GM19467 (cell line): Measurements from ENCODE around the gene ANKRD11.
"Not testable (repeated sequence)": the region's sequence is repeated elsewhere in the genome, so short reads cannot be mapped to it uniquely, and the experiment has no call there.

ENCODE experiments used
- ATAC-seq: cut with Tn5 transposase; IDR thresholded peaks from one replicate; pipeline ENCODE4 v1.9.1; 2021; ENCODE audit warnings: mild to moderate bottlenecking, moderate library complexity; ENCODE audit not compliant: unreplicated experiment

Gene ANKRD11

DNA sequence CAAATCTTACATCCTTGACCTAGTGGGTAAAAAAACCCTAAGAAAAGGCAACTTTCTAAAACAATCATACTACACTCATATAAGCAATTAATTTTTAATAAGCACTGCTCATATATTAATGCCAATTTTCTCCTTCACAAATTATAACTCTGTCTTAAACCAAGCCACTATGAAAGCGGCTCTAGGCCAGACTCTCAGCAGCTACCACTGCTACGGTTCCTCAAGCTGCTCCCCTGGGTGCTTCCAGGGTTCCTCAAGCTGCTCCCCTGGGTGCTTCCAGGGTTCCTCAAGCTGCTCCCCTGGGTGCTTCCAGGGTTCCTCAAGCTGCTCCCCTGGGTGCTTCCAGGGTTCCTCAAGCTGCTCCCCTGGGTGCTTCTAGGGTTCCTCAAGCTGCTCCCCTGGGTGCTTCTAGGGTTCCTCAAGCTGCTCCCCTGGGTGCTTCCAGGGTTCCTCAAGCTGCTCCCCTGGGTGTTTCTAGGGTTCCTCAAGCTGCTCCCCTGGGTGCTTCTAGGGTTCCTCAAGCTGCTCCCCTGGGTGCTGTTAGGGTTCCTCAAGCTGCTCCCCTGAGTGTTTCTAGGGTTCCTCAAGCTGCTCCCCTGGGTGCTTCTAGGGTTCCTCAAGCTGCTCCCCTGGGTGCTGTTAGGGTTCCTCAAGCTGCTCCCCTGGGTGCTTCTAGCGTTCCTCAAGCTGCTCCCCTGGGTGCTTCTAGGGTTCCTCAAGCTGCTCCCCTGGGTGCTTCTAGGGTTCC lies 35.8 kb downstream of the ANKRD11 start:
- ATAC-seq: not testable (repeated sequence)

DNA sequence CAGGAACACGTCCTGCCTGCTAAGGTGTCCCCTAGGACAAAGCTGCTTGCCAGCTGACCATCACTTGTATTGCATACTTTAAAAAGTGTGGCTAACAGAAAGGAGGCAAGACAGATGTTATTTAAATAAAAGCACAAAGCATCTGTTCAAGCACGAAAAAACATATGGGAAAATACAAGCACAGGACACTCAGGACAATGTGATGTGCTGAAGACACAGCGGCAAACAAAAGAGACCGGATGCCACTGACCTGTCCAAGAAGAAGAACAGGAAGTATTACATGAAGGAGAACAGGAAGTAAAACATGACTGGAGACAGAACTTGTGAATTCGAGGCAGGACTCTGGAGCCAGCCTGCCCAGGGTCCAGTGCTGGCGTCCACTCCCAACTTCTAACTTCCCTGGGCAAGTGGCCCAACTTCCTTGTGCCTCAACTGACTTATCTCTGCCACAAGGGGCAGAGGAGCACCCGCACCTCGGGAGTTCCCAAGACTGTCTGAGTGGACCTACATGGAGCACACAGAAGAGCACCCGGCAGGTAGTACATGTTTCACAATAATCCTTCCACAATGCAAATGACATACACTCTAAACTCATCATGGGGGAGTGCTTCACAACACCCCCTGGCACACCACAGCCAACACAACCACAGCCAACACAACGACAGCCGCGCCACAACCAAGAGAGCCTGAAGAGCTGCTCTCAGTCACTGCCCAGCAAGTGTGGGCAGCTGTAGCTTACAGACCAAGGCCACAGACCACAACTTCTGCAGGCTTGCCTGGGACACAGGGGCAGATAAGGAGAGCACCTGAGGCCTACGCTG lies 36.6 kb downstream of the ANKRD11 start:
- ATAC-seq: no peak

DNA sequence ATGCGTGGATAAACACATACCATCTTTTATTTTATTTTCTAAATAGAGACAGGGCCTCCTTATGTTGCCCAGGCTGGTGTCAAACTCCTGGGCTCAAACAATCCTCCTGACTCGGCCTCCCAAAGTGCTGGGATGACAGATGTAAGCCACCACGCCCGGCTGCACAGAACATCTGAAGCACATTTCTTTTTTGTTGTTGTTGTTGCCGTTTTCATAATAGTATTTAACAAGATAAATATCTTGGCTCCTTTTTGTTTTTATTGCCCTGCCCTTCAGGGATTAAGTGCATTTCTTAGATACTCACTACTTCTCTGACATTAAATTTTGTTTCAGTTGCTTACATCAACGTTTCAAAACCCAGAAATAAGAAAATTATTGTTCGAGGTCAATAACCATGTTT lies 37.4 kb downstream of the ANKRD11 start:
- ATAC-seq: no peak

DNA sequence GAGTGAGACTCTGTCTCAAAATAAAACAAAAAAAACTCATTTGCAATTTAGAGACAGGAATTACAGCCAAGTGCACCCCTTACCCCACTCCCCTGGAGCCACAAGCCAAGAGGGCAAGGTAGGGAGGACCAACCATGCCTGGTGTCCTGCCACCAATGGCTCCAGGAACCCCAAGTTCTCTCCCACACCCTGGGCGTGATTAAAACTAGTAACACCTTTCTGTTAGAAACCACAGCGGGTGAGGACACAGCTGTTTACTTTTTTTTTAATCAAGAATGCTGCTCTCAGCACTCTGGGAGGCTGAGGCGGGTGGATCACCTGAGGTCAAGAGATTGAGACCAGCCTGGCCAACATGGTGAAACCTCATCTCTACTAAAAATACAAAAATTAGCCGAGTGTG lies 38.1 kb downstream of the ANKRD11 start:
- ATAC-seq: no peak

DNA sequence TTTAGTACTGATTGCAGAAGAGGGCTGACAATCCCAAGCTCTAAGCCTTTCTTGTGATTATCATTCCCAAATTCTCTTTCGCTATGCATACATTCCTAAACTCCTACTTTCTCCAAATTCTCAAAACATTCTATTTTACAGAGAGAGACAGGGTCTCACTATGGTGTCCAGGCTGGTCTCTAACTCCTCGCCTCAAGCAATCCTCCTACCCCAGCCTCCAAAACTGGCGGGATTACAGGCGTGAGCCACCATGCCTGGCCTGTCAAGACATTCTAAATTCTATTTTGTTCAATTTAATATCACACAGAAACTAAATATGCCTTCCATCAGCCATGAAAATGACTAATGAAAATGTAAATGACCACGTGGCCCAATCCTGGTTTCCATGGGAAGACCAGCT lies 39.8 kb downstream of the ANKRD11 start:
- ATAC-seq: no peak

DNA sequence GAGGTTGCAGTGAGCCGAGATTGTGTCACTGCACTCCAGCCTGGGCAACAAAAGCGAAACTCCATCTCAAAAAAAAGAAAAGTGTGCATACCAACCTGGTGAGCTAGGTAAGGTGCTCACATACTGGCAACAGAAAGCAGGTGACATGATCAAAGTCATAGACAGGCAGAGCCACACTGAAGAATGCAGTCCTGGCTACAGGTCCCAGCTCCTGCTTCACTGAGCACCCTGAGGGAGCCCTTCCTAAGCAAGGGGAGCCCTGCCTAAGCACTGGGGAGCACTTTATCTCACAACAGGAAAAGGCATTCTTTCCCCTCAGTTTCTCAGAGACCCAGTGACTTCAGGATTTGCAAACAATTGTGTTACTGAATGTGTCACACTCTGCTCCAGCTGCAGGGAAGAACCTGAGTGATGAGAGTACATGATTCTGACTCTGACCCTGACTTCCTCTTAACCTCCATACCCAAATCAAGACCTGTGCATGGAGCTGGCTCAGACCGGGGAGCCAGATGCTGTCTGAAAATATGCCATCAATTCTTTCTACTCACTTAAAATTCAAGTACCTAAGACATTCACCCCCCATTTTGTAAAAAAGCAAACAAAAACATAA lies 40.5 kb downstream of the ANKRD11 start:
- ATAC-seq: no peak

DNA sequence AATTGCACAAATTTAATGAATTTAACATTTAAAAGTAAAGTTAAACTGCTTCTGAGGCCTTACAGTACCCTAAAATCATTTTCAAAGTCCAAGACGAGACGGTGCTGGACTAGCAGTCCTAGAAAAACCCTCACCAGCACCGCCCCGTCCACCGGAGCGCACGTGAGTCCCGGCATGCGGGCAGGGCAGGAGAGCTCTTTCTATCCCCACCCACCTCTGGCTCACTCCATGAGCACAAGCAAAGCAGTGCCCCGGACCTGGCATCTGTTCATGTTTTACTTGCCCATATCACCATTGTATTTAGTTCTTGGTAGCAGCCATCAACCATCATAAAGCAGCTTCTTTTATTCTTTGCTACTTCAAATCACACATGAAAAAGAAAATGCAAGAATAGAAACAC lies 41.7 kb downstream of the ANKRD11 start:
- no peak for ATAC-seq

DNA sequence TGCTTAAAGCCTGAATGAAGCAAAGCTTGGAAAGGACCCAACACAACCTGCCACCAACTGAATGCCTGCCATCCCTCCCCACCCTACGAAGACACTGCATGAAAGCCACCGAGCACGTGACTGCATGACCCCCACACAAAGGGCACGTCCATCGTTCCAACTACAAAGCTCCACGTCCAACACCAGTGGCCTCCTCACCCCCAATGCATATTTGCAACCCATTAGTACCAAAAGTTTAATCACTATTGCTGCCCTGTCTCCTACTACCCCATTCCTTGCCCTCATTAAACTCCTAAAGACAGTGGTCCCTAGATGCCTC lies 43.4 kb downstream of the ANKRD11 start:
- no peak for ATAC-seq

DNA sequence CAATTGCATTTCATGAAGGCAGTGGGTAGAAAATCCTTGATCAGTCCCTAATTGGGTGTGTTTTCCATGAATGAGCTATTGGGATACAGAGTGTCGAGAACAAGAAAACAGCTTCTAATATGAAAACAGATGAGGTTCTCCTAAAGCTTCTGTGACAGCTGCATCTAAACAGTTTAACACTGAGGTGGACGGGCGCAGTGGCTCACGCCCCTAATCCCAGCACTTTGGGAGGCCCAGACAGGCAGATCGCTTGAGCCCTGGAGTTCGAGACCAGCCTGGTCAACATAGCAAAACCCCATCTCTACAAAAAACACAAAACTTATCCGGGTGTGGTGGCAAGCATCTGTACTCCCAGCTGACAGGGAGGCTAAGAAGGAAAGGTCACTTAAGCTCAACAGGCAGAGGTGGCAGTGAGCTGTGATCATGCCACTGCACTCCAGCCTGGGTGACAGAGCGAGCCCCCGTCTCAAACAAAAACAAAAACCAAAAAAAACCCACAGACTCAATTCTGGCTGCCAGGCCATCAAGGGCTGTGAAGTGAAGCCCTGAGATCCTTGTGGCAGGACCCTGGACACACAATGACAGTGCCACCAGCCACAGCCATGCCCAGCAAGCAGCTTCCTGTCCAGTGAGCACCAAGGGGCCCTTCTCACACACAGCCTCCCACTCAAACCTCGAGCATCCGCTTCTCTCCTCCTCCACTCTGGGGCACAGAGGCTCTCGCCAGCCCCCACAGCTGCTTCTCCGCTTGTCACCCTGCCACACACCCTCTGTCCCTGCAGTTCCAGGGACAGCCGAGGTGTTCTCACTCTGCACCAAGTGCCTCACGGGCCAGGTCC lies 44.0 kb downstream of the ANKRD11 start:
- no peak for ATAC-seq

DNA sequence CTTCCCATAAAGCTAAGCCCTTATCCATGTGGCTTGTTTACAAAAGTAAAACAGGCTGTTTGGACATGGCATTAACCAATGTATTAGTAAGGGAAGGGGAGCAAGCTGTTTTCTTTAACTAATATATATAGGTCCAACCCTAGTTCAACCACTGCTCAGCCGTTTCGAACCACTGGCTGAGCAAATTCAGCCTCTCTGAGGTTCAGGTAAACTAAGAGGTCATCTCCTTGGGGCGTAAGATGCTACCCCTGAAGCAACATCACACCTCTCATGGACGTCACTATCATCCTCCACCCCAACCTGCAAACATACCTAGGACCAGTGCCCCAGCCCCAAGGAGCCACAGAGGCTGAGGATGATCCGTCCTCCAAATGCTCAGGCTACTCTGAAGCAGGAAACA lies 45.2 kb downstream of the ANKRD11 start:
- no peak for ATAC-seq

DNA sequence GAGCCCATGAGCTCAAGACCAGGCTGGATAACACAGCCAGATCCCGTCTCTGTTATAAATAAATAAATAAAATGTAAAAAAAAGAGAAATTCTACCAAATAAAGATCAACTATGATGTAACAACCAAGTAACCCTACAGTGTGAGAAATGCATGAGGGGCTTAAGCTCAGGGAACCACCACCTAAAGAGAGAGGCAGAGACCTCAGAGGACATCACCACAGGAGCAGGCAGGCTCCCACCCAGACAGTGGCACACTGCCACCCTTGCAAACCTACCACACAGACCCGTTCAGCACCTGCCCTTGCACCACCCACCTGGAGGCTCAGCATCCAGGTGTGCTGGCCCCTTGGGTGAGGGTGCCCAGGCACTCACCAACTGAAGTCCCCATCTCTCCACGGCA lies 45.6 kb downstream of the ANKRD11 start:
- no peak for ATAC-seq

DNA sequence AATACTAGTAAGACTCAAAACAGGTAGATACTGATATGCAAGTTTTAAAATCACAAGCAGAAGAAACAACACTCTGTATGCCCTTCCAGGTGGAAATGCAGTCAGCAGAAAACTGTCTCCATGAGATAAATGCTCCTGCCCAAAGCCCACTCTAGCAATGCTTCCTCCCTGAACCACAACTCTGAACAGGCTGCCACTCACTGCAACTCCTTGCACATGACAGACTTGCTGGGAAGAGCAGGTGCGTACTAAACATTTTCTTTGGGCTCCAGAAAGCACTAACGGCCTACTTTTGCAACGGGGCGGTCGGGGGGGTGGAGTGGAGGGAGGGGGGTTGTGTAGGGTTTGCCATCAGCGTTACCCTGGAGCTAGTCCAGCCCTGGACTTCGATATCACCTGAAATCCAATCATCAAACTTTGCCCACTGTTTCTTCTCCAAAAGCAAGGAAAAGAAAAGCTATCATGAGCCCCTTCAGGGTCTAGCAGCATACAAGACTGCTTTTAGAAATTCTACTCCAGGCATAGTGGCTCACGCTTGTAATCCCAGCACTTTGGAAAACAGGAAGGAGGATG lies 46.1 kb downstream of the ANKRD11 start:
- no peak for ATAC-seq

DNA sequence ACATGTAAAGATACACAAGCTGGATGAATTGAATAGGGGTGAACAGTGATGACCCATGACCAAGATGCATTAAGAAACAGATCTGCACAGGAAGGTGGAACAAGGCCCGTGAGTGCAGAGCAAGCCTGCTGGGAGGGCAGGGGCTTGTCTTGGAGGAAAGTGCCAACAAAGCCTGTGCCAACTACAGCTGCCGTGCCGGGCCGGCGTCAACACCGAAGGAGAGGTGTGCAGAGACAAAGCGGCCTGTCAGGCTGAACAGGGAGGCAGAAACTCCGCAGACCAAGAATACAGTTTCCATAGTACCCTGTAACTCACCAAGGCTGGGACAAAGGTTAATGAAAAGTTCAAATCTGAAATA lies 46.7 kb downstream of the ANKRD11 start:
- ATAC-seq: no peak

DNA sequence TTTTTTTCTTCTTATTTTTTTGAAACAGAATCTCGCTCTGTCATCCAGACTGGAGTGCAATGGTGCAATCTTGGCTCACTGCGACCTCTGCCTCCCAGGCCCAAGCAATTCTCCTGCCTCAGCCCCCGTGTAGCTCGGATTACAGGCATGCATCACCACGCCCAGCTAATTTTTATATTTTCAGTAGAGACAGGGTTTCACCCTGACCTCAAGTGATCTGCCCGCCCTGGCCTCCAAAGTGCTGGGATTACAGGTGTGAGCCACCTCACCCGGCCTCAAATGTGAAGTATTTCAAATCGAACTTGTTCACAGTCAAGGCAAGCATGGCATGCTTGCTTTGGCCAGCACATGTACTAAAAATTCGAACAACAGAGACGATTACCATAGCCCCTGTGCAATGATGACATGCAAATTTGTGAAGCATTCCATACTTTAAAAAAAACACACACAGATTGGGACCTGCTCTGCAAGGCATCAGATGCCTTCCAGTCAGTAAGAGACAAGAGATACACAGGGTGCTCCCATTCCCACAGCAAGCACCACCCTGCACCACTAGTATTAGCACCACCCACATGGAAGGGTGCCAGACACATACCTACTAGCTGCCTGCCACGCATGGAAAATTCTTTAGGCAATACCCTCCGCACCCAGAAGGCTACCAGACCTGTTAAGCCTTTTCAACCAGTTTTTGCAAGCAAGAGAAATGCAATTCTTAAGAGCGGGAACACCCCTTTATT lies 47.2 kb downstream of the ANKRD11 start:
- no peak for ATAC-seq

DNA sequence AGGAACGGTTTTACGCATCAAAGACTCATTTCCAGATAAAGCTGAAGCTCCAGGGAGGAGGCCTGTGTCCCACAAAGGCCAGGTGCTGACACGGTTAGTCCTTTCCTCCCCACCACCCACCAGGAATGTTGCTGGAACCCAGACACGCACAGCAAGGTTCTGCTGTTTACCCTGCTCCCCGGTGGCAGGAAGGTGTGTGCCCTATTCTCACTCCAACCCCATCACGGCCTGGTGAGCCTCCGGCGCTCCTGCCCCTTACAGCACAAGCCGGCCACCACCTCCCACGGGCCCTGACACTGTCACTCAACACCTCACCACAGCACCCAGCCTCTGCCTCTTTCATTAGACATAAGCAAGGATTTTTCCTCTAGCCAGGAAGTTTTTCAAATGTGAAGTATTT lies 47.8 kb downstream of the ANKRD11 start:
- ATAC-seq: no peak

DNA sequence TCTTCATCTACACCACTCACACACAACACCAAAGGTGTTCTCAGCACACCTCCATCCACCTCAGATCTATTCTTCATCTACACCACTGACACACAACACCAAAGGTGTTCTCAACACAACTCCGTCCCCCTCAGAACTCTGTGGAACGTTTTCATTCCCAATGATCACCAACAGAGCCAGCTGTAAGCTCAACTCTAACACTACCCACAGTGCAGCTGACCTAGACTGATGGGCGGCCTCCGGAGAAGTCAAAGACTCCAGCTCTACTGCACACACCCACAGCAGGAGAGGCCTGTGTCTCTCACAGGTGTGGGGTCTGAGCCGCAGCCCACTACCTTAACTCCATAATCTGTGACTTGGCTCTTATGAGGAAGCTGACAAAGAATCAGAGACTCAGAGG lies 50.7 kb downstream of the ANKRD11 start:
- ATAC-seq: no peak

DNA sequence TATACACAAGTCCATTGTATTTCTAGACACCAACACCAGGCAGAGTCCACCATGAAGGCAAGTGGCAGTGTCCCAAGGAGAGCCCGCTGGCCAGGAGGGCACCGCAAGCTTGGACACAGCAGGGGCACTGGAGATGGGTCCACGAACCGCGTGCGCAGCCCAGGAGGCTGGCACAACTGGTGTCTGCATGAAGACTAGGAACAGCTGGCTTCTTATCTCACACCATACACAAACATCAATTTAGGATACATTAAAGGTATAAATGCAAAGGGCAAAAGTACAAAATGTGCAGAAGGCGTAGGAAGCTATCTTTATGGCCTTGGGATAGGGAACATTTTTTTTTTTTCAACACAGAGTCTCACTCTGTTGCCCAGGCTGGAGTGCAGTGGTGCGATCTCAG lies 52.4 kb downstream of the ANKRD11 start:
- ATAC-seq: no peak

DNA sequence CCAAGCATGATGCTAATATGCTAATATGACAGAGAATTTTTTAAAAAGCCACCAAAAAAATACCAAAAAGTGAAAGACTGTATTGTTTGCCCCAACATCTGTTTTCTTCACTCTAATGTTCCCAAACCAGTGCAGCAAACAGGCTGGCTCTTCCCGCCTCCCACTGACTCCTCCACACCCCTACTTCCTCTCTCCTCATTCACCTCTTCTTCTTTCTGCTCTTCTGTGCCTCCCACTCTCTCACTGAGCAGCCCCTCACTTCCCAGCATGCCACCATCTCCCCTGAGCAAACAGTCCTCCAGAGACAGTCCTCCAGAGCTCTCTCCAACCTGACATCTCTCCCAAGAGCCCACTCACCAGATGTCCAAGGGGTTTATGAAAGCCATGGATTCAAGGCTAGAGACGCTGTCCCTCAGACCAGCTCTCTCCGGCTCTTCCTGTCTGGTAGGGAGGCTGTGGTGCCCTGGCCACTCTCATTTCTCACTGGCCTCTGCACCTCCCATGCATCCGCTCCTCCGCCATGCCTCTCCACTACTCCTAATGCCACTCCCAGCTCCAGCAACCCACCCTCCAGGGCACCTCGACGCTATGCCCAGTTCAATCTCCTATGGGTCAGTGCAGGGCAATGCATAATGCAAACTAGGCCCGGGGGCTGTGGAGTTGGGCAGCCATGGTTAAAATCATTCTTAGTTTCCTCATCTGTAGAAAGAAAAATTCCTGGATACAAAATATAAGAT lies 52.9 kb downstream of the ANKRD11 start:
- no peak for ATAC-seq

DNA sequence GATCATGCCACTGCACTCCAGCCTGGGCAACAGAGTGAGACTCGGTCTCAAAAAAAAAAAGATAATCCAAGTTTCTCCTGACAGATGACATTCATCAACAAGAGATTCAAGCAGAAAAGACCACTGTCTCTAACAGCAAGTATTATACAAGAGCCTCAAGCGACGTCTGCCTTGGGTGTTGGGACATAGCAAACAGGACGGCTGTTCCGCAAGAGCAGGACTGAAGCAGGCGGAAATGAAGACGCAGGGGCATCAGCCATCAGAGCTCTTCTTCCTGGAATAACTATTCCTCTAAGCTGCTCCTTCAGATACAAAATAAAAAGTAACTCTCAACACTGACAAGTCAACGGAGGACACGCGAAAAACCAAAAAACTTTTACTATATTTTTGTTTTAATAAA lies 54.0 kb downstream of the ANKRD11 start:
- ATAC-seq: no peak

DNA sequence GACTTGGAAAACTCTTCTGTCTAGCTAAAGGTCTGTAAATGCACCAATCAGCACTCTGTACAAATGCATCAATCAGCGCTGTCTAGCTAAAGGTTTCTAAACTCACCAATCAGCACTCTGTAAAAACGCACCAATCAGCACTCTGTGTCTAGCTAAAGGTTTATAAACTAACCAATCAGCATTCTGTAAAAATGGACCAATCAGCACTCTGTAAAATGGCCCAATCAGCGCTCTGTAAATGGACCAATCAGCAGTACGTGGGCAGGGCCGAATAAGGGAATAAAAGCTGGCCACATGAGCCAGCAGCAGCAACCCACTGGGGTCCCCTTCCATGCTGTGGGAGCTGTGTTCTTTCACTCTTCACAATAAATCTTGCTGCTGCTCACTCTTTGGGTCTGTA lies 55.3 kb downstream of the ANKRD11 start:
- not testable (repeated sequence) for ATAC-seq
